ENCODE data around the gene FBXW8. TPM values are rescaled to one million over a fixed set of nuclear protein-coding genes. Genes with fewer than 3 reads are reported as not detected.

Gene FBXW8
- total RNA-seq, 1 donor from 2014 or later = 12.8 TPM

DNA sequence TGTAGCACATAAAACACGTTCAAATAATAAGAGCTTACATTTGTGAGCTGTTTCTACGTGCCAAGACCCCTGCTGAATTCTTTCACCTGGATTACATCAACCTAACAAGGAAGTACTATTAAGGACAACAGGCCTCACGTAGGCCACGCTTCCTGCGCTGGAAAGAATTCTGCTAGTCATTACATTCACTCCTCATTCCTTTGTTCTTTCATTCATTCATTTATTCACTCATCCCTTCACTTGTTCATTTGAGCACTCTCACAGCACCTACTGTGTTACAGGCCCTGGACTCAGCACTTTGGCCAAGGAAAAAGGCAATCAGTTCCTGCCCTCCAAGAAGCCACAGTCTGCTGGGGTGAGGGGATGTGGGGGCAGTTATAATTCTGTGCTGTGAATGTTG is 160.3 kb downstream of the FBXW8 start:
- no peak for DNase-seq (ENCODE audit: low spot score)

DNA sequence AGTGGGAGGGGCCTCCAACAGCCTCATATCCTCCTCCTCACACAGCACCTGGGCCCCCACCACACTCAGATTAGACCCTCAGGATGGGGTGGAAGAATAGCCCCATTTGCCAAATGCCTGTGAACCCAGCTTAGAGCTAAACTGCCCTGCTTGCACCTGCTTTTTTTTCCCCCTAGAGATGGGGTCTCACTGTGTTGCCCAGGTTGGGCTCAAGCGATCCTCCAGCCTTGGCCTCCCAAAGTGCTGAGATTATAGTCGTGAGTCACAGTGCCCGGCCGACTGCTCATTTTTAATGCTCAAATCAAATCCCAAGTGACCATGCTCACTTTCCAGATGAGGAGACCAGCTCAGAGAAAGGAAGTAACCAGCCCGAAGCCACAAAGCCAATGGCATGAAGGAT is 161.4 kb downstream of the FBXW8 start:
- DNase-seq (ENCODE audit: low spot score) = no peak

DNA sequence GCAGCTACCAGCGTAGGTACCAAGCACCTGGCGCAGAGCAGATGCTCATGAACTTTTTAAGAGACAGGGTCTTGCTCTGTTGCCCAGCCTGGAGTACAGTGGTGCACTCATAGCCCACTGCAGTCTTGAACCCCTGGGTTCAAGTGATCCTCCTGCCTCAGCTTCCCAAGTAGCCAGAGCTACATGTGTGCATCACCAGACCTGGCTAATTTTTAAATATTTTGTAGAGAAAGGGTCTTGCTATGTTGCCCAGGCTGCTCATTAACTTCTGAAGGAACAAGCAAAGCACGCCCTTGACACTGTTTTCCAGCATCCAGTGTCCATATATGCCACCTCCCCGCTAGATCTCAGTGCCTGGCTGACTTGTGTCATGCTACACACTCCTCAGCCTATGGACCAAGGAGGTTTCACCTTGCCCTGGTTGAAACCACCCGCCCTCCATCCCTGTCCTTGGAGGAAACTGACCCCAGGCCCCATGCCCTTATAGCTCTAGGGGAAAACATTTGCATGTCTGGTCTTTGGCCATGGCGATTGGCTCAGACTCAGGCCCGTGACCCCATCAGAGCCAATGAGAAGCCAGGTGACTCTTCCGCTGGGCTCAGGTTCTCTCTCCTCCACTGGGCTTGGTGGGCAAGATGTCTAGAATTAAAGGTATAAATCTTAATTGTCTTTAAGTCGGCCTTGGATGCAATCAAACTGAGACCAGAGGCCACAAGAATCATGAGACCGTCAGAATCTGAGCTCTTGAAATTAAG is 162.2 kb downstream of the FBXW8 start:
- DNase-seq (ENCODE audit: low spot score) = no peak

DNA sequence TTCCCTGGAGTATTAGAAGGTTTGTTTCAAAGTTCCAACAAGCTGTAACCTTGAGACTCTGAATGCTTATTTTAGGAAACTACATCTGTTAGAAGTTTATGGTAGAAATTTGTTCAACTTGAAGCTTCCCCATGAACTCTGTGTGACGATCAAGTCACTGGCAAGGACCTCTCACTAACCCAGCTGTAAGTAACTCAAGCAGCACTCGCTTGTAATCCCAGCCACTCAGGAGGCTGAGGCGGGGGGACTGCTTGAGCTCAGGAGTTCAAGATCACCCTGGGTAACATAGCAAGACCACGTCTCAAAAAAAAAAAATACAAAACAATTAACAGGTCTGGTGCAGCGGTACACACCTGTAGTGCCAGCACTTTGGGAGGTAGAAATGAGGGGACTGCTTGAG is 162.9 kb downstream of the FBXW8 start:
- DNase-seq (ENCODE audit: low spot score) = no peak

DNA sequence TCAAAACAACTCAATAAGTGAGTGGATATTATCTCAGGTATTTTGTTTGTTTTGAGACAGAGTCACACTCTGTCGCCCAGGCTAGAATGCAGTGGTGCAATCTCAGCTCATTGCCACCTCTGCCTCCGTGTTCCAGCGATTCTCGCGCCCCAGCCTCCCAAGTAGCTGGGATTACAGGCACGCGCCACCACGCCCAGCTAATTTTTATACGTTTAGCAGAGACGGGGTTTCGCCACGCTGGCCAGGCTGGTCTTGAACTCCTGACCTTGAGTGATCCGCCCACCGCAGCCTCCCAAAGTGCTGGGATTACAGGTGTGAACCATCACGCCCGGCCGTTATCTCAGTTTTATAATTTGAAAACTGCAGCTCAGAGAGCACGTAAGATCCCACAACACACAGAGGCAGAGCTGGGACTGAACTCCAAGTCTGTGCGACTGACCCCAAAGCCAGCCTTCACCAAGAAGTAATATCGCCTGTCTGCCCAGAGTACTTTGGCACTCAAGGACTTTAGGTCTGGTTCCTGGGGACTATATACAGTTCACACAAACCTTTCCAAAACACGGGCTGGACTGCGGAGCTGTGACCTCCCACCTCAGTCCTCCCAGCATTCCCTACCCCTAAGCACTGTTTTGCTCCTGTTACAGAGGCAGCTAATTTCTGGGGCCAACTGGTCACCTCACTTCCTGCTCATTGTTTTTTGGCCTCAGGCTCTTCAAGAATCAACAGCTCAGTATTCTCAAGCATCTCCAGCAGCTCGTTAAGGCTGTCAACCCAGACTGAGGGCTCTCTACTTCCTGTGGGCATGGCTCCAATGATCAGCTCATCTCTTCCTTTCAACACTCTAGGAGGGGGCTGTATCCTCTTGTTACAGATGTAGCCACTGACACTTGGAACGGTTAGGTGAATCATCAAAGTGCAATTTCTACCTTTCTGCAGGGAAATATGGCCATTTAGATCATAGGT is 165.9 kb downstream of the FBXW8 start:
- no peak for DNase-seq (ENCODE audit: low spot score)

DNA sequence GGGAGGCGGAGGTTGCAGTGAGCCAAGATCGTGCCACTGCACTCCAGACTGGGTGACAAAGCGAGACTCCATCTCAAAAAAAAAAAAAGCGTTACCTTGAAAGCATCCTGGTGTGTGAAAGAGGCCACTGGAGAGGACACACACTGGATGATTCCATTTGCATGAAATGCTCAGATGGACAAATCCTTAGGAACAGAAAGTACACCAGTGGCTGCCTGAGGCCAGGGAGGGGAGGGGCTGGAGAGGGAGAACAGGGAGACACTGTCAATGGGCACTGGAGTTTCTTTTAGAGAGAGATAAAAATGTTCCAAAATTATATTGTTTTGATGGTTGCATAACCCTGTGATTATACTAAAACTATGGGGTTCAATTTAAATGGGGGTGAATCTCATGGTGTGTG is 168.7 kb downstream of the FBXW8 start:
- no peak for DNase-seq (ENCODE audit: low spot score)

DNA sequence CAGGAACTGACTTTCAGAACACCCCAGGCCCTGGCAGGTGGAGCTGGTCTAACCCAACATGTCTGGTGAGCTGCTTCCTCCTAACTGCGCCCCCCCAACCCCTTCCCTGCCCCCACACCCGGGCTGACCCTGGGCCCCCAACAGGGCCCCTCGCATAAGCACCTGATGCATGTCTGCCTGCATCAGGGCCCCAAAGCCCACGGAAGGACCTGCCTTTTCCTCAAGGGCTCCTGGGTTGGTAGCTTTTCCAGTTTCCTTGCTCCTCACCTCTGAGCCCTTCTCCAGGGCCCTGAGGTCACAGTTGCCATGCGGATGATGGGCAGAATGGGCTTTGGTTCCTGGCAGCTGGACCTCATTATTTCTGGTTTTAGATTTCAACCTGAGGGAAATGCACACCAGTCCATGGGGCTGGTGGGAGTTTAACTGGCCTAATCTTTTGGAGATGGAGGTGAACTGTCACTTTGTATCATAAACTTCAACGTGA is 170.0 kb downstream of the FBXW8 start:
- no peak for DNase-seq (ENCODE audit: low spot score)

Other genes with a start within 250 kb of the FBXW8 start
- gene SPRING1, start 172.9 kb upstream of the FBXW8 start, total RNA-seq = 21.5 TPM
- gene RNFT2, start 172.6 kb upstream of the FBXW8 start, total RNA-seq = 2.1 TPM
- gene HRK, start 29.5 kb upstream of the FBXW8 start, total RNA-seq = not detected
- 3.8 TPM for gene TESC, start 188.5 kb downstream of the FBXW8 start, total RNA-seq